ENCODE results near the gene ELMOD3. TPM values are rescaled to one million over a fixed set of nuclear protein-coding genes. Genes with fewer than 3 reads are reported as not detected.
A peak's percentile ranks its signal among the peaks of the same experiment; 100 is the strongest.

Gene ELMOD3
- total RNA-seq, 1 donor from 2014 or later, result 22.2 TPM

DNA sequence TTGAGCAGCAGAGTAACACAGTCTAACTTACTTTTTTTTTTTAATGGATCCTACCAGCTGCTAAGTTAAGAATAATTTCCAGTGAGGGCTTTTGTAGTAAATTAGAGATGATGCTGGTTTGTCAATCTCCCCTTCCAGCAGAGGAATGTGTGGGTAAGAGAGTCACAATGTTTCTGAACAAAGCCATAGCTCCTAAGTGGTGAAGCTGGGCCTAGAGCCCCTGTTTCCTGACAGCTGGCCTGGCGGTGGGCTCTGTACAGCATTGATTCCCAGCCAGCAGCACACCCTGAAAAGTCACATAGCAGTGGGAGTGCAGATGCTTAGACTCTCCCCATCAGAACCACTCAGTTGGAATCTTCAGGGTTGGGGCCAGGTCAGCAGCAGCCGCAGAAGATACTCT lies 31.2 kb downstream of the ELMOD3 start:
- no peak for TF ChIP-seq CTCF (conservative IDR thresholded peaks at IDR 0.05)
- Mint-ChIP-seq H3K27me3 (no peaks in the 10 kb centered on the region), H3K36me3 (peaks cover 15% of the 10 kb centered on the region), H3K27ac (no peak overlapping the region), H3K4me3 (no peak overlapping the region), H3K9me3 (no peaks in the 10 kb centered on the region), H3K4me1 (ENCODE audit: unreplicated experiment) (no peaks in the 10 kb centered on the region)
- no peak for DNase-seq (ENCODE audit: extremely low spot score, unreplicated experiment)

GRCh38 chr2:85387754-85388153 lies 33.2 kb downstream of the ELMOD3 start:
- no peak for DNase-seq (ENCODE audit: extremely low spot score, unreplicated experiment)
- Mint-ChIP-seq H3K36me3 (peaks cover 12% of the 10 kb centered on the region), H3K4me3 (no peak overlapping the region), H3K27me3 (no peaks in the 10 kb centered on the region), H3K27ac (no peak overlapping the region), H3K9me3 (no peaks in the 10 kb centered on the region), H3K4me1 (ENCODE audit: unreplicated experiment) (no peaks in the 10 kb centered on the region)
- TF ChIP-seq CTCF (conservative IDR thresholded peaks at IDR 0.05), result no peak

- H3K36me3 Mint-ChIP-seq, result peaks cover 13% of the 10 kb centered on the region
- H3K27me3 Mint-ChIP-seq, result no peaks in the 10 kb centered on the region
- H3K27ac Mint-ChIP-seq, result no peak overlapping the region
- TF ChIP-seq CTCF (conservative IDR thresholded peaks at IDR 0.05), result no peak
- H3K9me3 Mint-ChIP-seq, result no peaks in the 10 kb centered on the region
- no peak overlapping the region for H3K4me3 Mint-ChIP-seq
- peaks cover 3% of the 10 kb centered on the region for H3K4me1 Mint-ChIP-seq (ENCODE audit: unreplicated experiment)
- no peak for DNase-seq (ENCODE audit: extremely low spot score, unreplicated experiment)
Observed at GRCh38 chr2:85388878-85389538, 34.4 kb downstream of the ELMOD3 start.

GRCh38 chr2:85390941-85391669 lies 36.5 kb downstream of the ELMOD3 start:
- no peak overlapping the region for H3K4me3 Mint-ChIP-seq
- peaks cover 5% of the 10 kb centered on the region for H3K4me1 Mint-ChIP-seq (ENCODE audit: unreplicated experiment)
- DNase-seq (ENCODE audit: extremely low spot score, unreplicated experiment), result no peak
- peaks cover 7% of the 10 kb centered on the region for H3K36me3 Mint-ChIP-seq
- H3K27me3 Mint-ChIP-seq, result no peaks in the 10 kb centered on the region
- no peak overlapping the region for H3K27ac Mint-ChIP-seq
- H3K9me3 Mint-ChIP-seq, result no peaks in the 10 kb centered on the region
- peak; percentile 71 for TF ChIP-seq CTCF (conservative IDR thresholded peaks at IDR 0.05)

- Mint-ChIP-seq H3K4me1 (ENCODE audit: unreplicated experiment) (peaks cover 16% of the 10 kb centered on the region), H3K36me3 (peaks cover 3% of the 10 kb centered on the region), H3K27ac (peak overlapping the region; percentile 45), H3K27me3 (no peaks in the 10 kb centered on the region), H3K4me3 (no peak overlapping the region), H3K9me3 (no peaks in the 10 kb centered on the region)
- no peak for DNase-seq (ENCODE audit: extremely low spot score, unreplicated experiment)
- TF ChIP-seq CTCF (conservative IDR thresholded peaks at IDR 0.05), result no peak
Observed at GRCh38 chr2:85393836-85394235, 39.3 kb downstream of the ELMOD3 start.

Data from type B pancreatic cell (in vitro differentiated cells).